ENCODE data around the gene BAX. TPM values are rescaled to one million over a fixed set of nuclear protein-coding genes. Genes with fewer than 3 reads are reported as not detected.

BAX gene
- total and polyA plus RNA-seq, 9 of the 15 experiments (the other 6 are each of a cell fraction or from before 2014, with no cell fraction given), result 3.2 to 95.4 (median 44.5) TPM

- TF ChIP-seq KLF13 (tag; IDR thresholded peaks at IDR 0.05; ENCODE audit: borderline replicate concordance, low read depth), result no peak; the same call in 1 of the 2 replicates
- peak; percentile 78 for TF ChIP-seq KDM5B (IDR thresholded peaks at IDR 0.05; ENCODE audit: insufficient replicate concordance, low read depth, low read length)
- TF ChIP-seq PHB2 (IDR thresholded peaks at IDR 0.05; ENCODE audit: low read depth), result no peak
- TF ChIP-seq PHB (CRISPR knock-in tag; IDR thresholded peaks at IDR 0.05), result no peak
- TF ChIP-seq ESRRA (IDR thresholded peaks at IDR 0.05; ENCODE audit: borderline replicate concordance, low read depth), result no peak; the same call in 1 of the 2 replicates
- no peak for TF ChIP-seq EZH2 (IDR thresholded peaks at IDR 0.05; ENCODE audit: borderline replicate concordance, low read depth, low read length)
- peak; percentile 39; the same call in 1 of the 2 replicates for TF ChIP-seq ZBTB12 (CRISPR knock-in tag; IDR thresholded peaks at IDR 0.05)
- TF ChIP-seq ILK (tag; IDR thresholded peaks at IDR 0.05; ENCODE audit: borderline replicate concordance, low read depth), result no peak
- no peak for TF ChIP-seq TCF15 (CRISPR knock-in tag; IDR thresholded peaks at IDR 0.05)
- TF ChIP-seq CTCFL (IDR thresholded peaks at IDR 0.05; ENCODE audit: borderline replicate concordance, insufficient read depth, low read depth, low read length, poor library complexity, severe bottlenecking), result peak; percentile 44
- TF ChIP-seq ZNF165 (CRISPR knock-in tag; IDR thresholded peaks at IDR 0.05; ENCODE audit: borderline replicate concordance), result no peak
- no peak for TF ChIP-seq CHD1 (IDR thresholded peaks at IDR 0.05; ENCODE audit: low read length)
- no peak for TF ChIP-seq ZNF655 (CRISPR knock-in tag; IDR thresholded peaks at IDR 0.05)
- no peak for TF ChIP-seq ZNF639 (CRISPR knock-in tag; conservative IDR thresholded peaks at IDR 0.05 in 1 of 2, IDR thresholded peaks at IDR 0.05 in 1 of 2)
- no peak for TF ChIP-seq TAF15 (IDR thresholded peaks at IDR 0.05; ENCODE audit: low read depth, low read length)
- TF ChIP-seq BHLHE40 (IDR thresholded peaks at IDR 0.05; ENCODE audit: low read length), result no peak
- TF ChIP-seq TFAP4 (CRISPR knock-in tag; IDR thresholded peaks at IDR 0.05; ENCODE audit: borderline replicate concordance), result peak; percentile 71; the same call in 1 of the 2 replicates
These were observed 38.7 kb downstream of the BAX start, which contains the start of the genes GYS1 and RUVBL2 (continued) for GRCh38 chr19:48993175-48994034.
